ENCODE data around the gene PCDHGB5. TPM values are rescaled to one million over a fixed set of nuclear protein-coding genes. Genes with fewer than 3 reads are reported as not detected.
"Not testable (repeated sequence)": the region's sequence is repeated elsewhere in the genome, so short reads cannot be mapped to it uniquely, and the experiment has no call there.

PCDHGB5 gene
- total and polyA plus RNA-seq, 2 of the 13 experiments (the other 11 are each of a cell fraction or from before 2014, with no cell fraction given) = 0.08 to 0.44 TPM

GRCh38 chr5:141413540-141414069, 15.9 kb downstream of the PCDHGB5 start:
- ATAC-seq = no peak
- H3K4me1 ChIP-seq (ENCODE audit: insufficient read depth, low read length) = no peaks in the 10 kb centered on the region
- 77% methylated on average over 22 of the region's 25 CpGs for WGBS (ENCODE audit: low lambda C conversion rate)
- TF ChIP-seq CERS6 (CRISPR knock-in tag; IDR thresholded peaks at IDR 0.05) = no peak
- no peak for TF ChIP-seq ZBTB44 (CRISPR knock-in tag; IDR thresholded peaks at IDR 0.05)
- POLR2A ChIA-PET = no interaction called here
- no peaks in the 10 kb centered on the region for H3K27me3 ChIP-seq (ENCODE audit: control insufficient read depth in 1 of 2, insufficient read depth in 2 of 2, low read length in 2 of 2)
- no peaks in the 10 kb centered on the region for H3K79me2 ChIP-seq (ENCODE audit: insufficient read depth, low read length)
- peaks cover 6% of the 10 kb centered on the region; the same call in 1 of the 2 replicates for H3K9me3 ChIP-seq (ENCODE audit: low read length)
- no peak overlapping the region for H3K4me3 ChIP-seq (replicated peaks in 1 of 3; ENCODE audit: insufficient read depth in 1 of 3, low read depth in 2 of 3, low read length in 3 of 3)
- H2AFZ ChIP-seq (ENCODE audit: low read length) = no peak overlapping the region
- DNase-seq (ENCODE audit: low spot score) = no peak
- no peak overlapping the region for H3K4me2 ChIP-seq (ENCODE audit: low read depth, low read length)
- CTCF ChIA-PET (ENCODE audit: low intra/inter-chr PET ratio, low total read pairs) = interaction anchor here (1.2 to 1.4 kb wide), 2 partner anchors 111 to 144 kb away, joined by 4 to 5 read pairs; no protein-coding TSS in a partner anchor
- H4K20me1 ChIP-seq (ENCODE audit: insufficient read depth, low read length) = no peaks in the 10 kb centered on the region
- no peak overlapping the region for H3K27ac ChIP-seq (ENCODE audit: extremely low read length, insufficient read depth, low read length)
- no peak for FAIRE-seq
- in situ Hi-C loops (cut with HindIII; ENCODE audit: extremely low pct_ligation_motif_present, low pct_unique_long_range_greater_than_20kb) = no loop called here
- no TSS peak for BruUV-seq (replicated peaks)
- H3K36me3 ChIP-seq (replicated peaks in 1 of 2; ENCODE audit: control insufficient read depth in 1 of 2, insufficient read depth in 2 of 2, low read length in 2 of 2) = no peaks in the 10 kb centered on the region
- intact Hi-C loops (cut with micrococcal nuclease; ENCODE audit: unreplicated experiment) = no loop called here
- H3K9ac ChIP-seq (ENCODE audit: insufficient read depth, low read depth, low read length) = no peak overlapping the region

- H3K79me2 ChIP-seq (ENCODE audit: insufficient read depth, low read length); POLR2A ChIA-PET; CTCF ChIA-PET (ENCODE audit: low intra/inter-chr PET ratio, low total read pairs); H3K4me1 ChIP-seq (ENCODE audit: insufficient read depth, low read length); H3K9ac ChIP-seq (ENCODE audit: insufficient read depth, low read depth, low read length); H3K36me3 ChIP-seq (replicated peaks in 1 of 2; ENCODE audit: control insufficient read depth in 1 of 2, insufficient read depth in 2 of 2, low read length in 2 of 2); H2AFZ ChIP-seq (ENCODE audit: low read length); intact Hi-C loops (cut with micrococcal nuclease; ENCODE audit: unreplicated experiment); BruUV-seq (replicated peaks); H3K4me3 ChIP-seq (replicated peaks in 1 of 3; ENCODE audit: insufficient read depth in 1 of 3, low read depth in 2 of 3, low read length in 3 of 3); FAIRE-seq; H3K27me3 ChIP-seq (ENCODE audit: control insufficient read depth in 1 of 2, insufficient read depth in 2 of 2, low read length in 2 of 2); H3K4me2 ChIP-seq (ENCODE audit: low read depth, low read length); H3K27ac ChIP-seq (ENCODE audit: extremely low read length, insufficient read depth, low read length); H4K20me1 ChIP-seq (ENCODE audit: insufficient read depth, low read length); ATAC-seq; DNase-seq (ENCODE audit: low spot score): not testable (repeated sequence)
- in situ Hi-C loops (cut with HindIII; ENCODE audit: extremely low pct_ligation_motif_present, low pct_unique_long_range_greater_than_20kb) = loop anchor here (5.0 kb wide), 2 partner anchors 108 to 148 kb away; no protein-coding TSS in a partner anchor
- WGBS (ENCODE audit: low lambda C conversion rate) = 80% methylated on average over 20 of the region's 46 CpGs
- H3K9me3 ChIP-seq (ENCODE audit: low read length) = peaks cover 14% of the 10 kb centered on the region; the same call in 1 of the 2 replicates
These were observed 17.0 kb downstream of the PCDHGB5 start for GRCh38 chr5:141414548-141415274.

GRCh38 chr5:141415275-141415618, 17.5 kb downstream of the PCDHGB5 start:
- intact Hi-C loops (cut with micrococcal nuclease; ENCODE audit: unreplicated experiment); H3K27me3 ChIP-seq (ENCODE audit: control insufficient read depth in 1 of 2, insufficient read depth in 2 of 2, low read length in 2 of 2); H4K20me1 ChIP-seq (ENCODE audit: insufficient read depth, low read length); POLR2A ChIA-PET; H3K4me2 ChIP-seq (ENCODE audit: low read depth, low read length); H2AFZ ChIP-seq (ENCODE audit: low read length); H3K9ac ChIP-seq (ENCODE audit: insufficient read depth, low read depth, low read length); DNase-seq (ENCODE audit: low spot score); H3K36me3 ChIP-seq (replicated peaks in 1 of 2; ENCODE audit: control insufficient read depth in 1 of 2, insufficient read depth in 2 of 2, low read length in 2 of 2); H3K79me2 ChIP-seq (ENCODE audit: insufficient read depth, low read length); ATAC-seq; BruUV-seq (replicated peaks); H3K4me1 ChIP-seq (ENCODE audit: insufficient read depth, low read length); FAIRE-seq; H3K27ac ChIP-seq (ENCODE audit: extremely low read length, insufficient read depth, low read length); H3K4me3 ChIP-seq (replicated peaks in 1 of 3; ENCODE audit: insufficient read depth in 1 of 3, low read depth in 2 of 3, low read length in 3 of 3); CTCF ChIA-PET (ENCODE audit: low intra/inter-chr PET ratio, low total read pairs): not testable (repeated sequence)
- WGBS (ENCODE audit: low lambda C conversion rate) = 55% methylated on average over 15 of the region's 24 CpGs
- in situ Hi-C loops (cut with HindIII; ENCODE audit: extremely low pct_ligation_motif_present, low pct_unique_long_range_greater_than_20kb) = loop anchor here (5.0 kb wide), 2 partner anchors 107 to 147 kb away; no protein-coding TSS in a partner anchor
- peaks cover 17% of the 10 kb centered on the region; the same call in 1 of the 2 replicates for H3K9me3 ChIP-seq (ENCODE audit: low read length)
